Ascending aorta (tissue), 2 donors: ENCODE data around the gene KIAA0825. TPM values are rescaled to one million over a fixed set of nuclear protein-coding genes. Genes with fewer than 3 reads are reported as not detected.

Experiments
- DNase-seq, 2 donors: peaks; one replicate each; pipeline ENCODE4 v3.0.0-alpha.2; 2019; ENCODE audit warnings: low spot score in 2 of 2
- H3K27ac ChIP-seq, 2 donors: fragments of 200-600 bp; sonication (generic); one replicate each; pipeline ENCODE4 v1.5.1; 2016 to 2017; ENCODE audit warnings: mild to moderate bottlenecking in 1 of 2
- H3K27me3 ChIP-seq: fragments of 200-600 bp; sonication (generic); one replicate; pipeline ENCODE4 v1.5.1; 2017
- H3K36me3 ChIP-seq, 2 donors: fragments of 200-600 bp; sonication (generic); one replicate each; pipeline ENCODE4 v1.5.1; 2016
- H3K4me1 ChIP-seq, 2 donors: fragments of 200-600 bp; sonication (generic); one replicate each; pipeline ENCODE4 v1.5.1; 2016 to 2017; ENCODE audit warnings: mild to moderate bottlenecking in 1 of 2
- H3K4me3 ChIP-seq, 2 donors: fragments of 200-600 bp; sonication (generic); one replicate each; pipeline ENCODE4 v1.5.1; 2016 to 2017; ENCODE audit warnings: mild to moderate bottlenecking in 1 of 2
- H3K9me3 ChIP-seq, 2 donors: fragments of 200-600 bp; sonication (generic); one replicate each; pipeline ENCODE4 v1.5.1; 2016
- CTCF ChIP-seq, 3 experiments: fragments of 200-600 bp in 2 of 3; fragments of 450-650 bp in 1 of 3; sonication (generic) in 2 of 3; IDR thresholded peaks; one replicate each; pipeline ENCODE4 v1.5.1; 2016 to 2019; ENCODE audit warnings: antibody characterized with exemption in 3 of 3, mild to moderate bottlenecking in 1 of 3, moderate library complexity in 1 of 3
- intact Hi-C: fragments of 100-400 bp; cut with DNase I; formaldehyde crosslinking; loops from one replicate; pipeline ENCODE4 v1.15.1; 2023
- total RNA-seq: library from RNA; depleted of rRNA; stranded (reverse); fragments of >200 nt; gene quantifications from one replicate; pipeline ENCODE4 v1.1.0, GENCODE V29; 2016

Gene KIAA0825
- total RNA-seq, 1 donor from 2014 or later: 2.4 TPM

GRCh38 chr5:94353605-94354004, 264.8 kb downstream of the KIAA0825 start:
- no peak for DNase-seq
- H3K27ac ChIP-seq: no peak overlapping the region
- H3K27me3 ChIP-seq: no peaks in the 10 kb centered on the region
- H3K4me3 ChIP-seq: no peak overlapping the region
- no peaks in the 10 kb centered on the region for H3K36me3 ChIP-seq
- H3K9me3 ChIP-seq: peaks cover 0 to 3% of the 10 kb centered on the region in 2 donors
- intact Hi-C loops: no loop called here
- H3K4me1 ChIP-seq: no peaks in the 10 kb centered on the region
- no peak for TF ChIP-seq CTCF (IDR thresholded peaks at IDR 0.05)

DNA sequence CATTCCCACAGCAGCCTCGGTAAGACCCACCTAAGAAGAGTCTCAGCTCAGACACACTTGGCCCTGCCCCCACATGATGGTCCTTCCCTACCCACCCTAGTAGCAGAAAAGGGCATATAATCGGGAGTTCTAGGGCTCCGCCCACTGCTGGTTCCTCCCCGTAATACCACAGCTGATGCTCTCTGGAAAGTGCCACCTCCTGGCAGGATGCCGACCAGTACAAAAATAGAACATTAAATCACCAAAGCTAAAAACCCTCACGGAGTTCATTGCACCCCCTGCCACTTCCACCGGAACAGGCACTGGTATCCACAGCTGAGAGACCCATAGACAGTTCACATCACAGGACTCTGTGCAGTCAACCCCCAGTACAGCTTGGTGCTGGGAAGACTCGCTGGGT, 271.3 kb downstream of the KIAA0825 start:
- Histone ChIP-seq H3K36me3 (no peaks in the 10 kb centered on the region), H3K27me3 (no peaks in the 10 kb centered on the region), H3K4me1 (no peaks in the 10 kb centered on the region), H3K27ac (no peak overlapping the region), H3K4me3 (no peak overlapping the region), H3K9me3 (no peaks in the 10 kb centered on the region)
- no peak for DNase-seq
- no peak for TF ChIP-seq CTCF (IDR thresholded peaks at IDR 0.05)
- intact Hi-C loops: no loop called here

DNA sequence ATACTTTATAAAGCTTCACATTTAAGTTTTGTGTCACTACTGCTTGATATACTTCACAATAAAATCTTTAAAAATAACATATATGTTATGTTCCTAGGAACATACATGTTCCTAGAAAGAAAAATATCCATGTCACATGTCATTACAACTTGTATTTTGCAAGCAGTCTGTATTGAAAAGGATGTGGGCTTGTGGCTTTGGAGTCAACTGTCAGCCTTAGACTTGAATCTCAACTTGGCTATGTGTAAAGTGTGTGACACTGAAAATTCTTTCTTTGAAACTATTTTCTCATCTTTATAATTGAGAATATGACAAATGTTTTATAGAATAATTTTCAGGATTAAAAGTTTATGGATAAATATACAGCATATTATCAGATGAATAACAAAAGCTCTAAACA, 273.1 kb downstream of the KIAA0825 start:
- Histone ChIP-seq H3K9me3 (no peaks in the 10 kb centered on the region), H3K4me1 (no peaks in the 10 kb centered on the region), H3K4me3 (no peak overlapping the region), H3K36me3 (no peaks in the 10 kb centered on the region), H3K27me3 (no peaks in the 10 kb centered on the region), H3K27ac (no peak overlapping the region)
- TF ChIP-seq CTCF (IDR thresholded peaks at IDR 0.05): no peak
- no peak for DNase-seq
- intact Hi-C loops: no loop called here

DNA sequence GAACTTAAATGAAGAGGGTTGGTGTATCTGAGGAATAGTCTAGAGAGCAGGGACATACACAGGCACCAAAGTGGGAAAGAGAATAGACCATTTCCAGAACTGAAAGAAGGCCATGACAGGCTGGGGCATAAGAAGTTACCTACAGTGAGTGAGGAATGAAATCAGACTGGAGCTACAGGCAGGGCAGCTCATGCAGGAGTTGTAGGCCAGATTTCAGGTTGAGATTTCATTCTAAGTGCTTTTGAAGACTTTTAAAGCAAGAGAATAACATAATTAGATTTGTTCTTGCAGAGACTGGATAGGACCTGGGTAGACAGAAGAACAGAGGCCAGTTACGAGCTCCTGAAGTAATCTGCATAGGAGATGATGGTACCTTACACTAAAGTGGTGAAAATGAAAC, 280.8 kb downstream of the KIAA0825 start:
- Histone ChIP-seq H3K9me3 (no peaks in the 10 kb centered on the region), H3K4me3 (no peak overlapping the region), H3K4me1 (no peaks in the 10 kb centered on the region), H3K27ac (no peak overlapping the region), H3K36me3 (no peaks in the 10 kb centered on the region), H3K27me3 (no peaks in the 10 kb centered on the region)
- intact Hi-C loops: no loop called here
- TF ChIP-seq CTCF (IDR thresholded peaks at IDR 0.05): no peak
- no peak for DNase-seq

GRCh38 chr5:94335936-94336335, 282.5 kb downstream of the KIAA0825 start:
- Histone ChIP-seq H3K27ac (no peak overlapping the region), H3K4me3 (no peak overlapping the region), H3K27me3 (no peaks in the 10 kb centered on the region), H3K36me3 (no peaks in the 10 kb centered on the region), H3K9me3 (no peaks in the 10 kb centered on the region), H3K4me1 (no peaks in the 10 kb centered on the region)
- no peak for DNase-seq
- TF ChIP-seq CTCF (IDR thresholded peaks at IDR 0.05): no peak
- intact Hi-C loops: no loop called here

DNA sequence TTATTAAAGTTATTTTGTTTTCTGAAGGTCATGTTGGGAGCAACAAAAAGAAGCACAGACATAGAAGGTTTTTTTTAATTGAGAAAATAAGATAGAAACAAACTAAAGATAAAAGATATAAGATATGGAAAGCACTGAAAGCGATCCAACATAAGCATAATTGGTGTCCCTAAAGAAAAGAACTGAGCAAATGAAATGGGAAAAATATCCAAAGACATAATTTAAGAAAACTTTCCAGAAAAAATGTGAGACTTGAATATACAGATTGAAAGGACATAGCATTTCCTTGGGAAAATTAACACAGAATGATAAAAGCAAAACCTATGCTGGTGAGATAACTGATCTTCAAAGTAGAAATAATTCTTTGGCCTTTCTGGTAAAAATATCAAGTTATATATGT, 289.3 kb downstream of the KIAA0825 start:
- Histone ChIP-seq H3K9me3 (peaks cover 0 to 6% of the 10 kb centered on the region in 2 donors), H3K27me3 (no peaks in the 10 kb centered on the region), H3K4me3 (no peak overlapping the region), H3K4me1 (no peaks in the 10 kb centered on the region), H3K27ac (no peak overlapping the region), H3K36me3 (no peaks in the 10 kb centered on the region)
- intact Hi-C loops: no loop called here
- no peak for TF ChIP-seq CTCF (IDR thresholded peaks at IDR 0.05)
- DNase-seq: no peak
